Measurements from ENCODE around the gene CACNB2.

The CACNB2 gene

DNA sequence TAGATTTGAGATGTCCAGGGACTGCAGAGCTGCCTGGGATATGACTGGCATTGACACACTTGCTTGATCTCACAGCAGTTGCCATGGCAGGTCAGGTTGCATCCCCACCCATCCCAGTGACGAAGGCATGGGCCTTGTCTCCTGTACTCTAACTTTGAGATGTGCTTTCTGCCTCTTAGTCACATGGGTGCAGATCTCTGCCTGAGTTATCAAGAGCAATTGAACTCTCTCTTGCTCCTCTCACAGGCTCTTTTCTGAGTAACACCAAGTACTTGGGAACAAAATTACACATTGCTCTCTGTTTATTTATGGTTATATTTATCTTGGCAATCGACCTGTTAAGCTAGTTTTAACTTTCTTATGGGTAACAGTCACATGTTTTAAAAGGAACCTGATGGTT, 273.8 kb downstream of the CACNB2 start:
- no peaks in the 10 kb centered on the region for H3K36me3 Mint-ChIP-seq (ENCODE audit: low read depth)

GRCh38 chr10:18417950-18418527, 277.8 kb downstream of the CACNB2 start:
- H3K27ac Mint-ChIP-seq: no peak overlapping the region
- no peak for DNase-seq
- TF ChIP-seq, protein P1, sequence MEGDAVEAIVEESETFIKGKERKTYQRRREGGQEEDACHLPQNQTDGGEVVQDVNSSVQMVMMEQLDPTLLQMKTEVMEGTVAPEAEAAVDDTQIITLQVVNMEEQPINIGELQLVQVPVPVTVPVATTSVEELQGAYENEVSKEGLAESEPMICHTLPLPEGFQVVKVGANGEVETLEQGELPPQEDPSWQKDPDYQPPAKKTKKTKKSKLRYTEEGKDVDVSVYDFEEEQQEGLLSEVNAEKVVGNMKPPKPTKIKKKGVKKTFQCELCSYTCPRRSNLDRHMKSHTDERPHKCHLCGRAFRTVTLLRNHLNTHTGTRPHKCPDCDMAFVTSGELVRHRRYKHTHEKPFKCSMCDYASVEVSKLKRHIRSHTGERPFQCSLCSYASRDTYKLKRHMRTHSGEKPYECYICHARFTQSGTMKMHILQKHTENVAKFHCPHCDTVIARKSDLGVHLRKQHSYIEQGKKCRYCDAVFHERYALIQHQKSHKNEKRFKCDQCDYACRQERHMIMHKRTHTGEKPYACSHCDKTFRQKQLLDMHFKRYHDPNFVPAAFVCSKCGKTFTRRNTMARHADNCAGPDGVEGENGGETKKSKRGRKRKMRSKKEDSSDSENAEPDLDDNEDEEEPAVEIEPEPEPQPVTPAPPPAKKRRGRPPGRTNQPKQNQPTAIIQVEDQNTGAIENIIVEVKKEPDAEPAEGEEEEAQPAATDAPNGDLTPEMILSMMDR (IDR thresholded peaks at IDR 0.05): no peak
- no peaks in the 10 kb centered on the region for H3K9me3 Mint-ChIP-seq
- H3K27me3 Mint-ChIP-seq (ENCODE audit: low read depth, poor library complexity): no peaks in the 10 kb centered on the region
- no peak overlapping the region for H3K4me3 Mint-ChIP-seq
- H3K4me1 Mint-ChIP-seq: no peaks in the 10 kb centered on the region
- no peaks in the 10 kb centered on the region for H3K36me3 Mint-ChIP-seq (ENCODE audit: low read depth)

More for the DNA sequence above, 273.8 kb downstream of the CACNB2 start:
- Mint-ChIP-seq H3K27me3 (ENCODE audit: low read depth, poor library complexity) (peaks cover 4% of the 10 kb centered on the region), H3K4me1 (no peaks in the 10 kb centered on the region), H3K27ac (no peak overlapping the region), H3K4me3 (no peak overlapping the region), H3K9me3 (no peaks in the 10 kb centered on the region)
- TF ChIP-seq, protein P1 (IDR thresholded peaks at IDR 0.05): no peak
- DNase-seq: no peak

- no peak for DNase-seq
- no peaks in the 10 kb centered on the region for H3K36me3 Mint-ChIP-seq (ENCODE audit: low read depth)
- H3K27me3 Mint-ChIP-seq (ENCODE audit: low read depth, poor library complexity): no peaks in the 10 kb centered on the region
- TF ChIP-seq, protein P1 (IDR thresholded peaks at IDR 0.05): no peak
- no peaks in the 10 kb centered on the region for H3K9me3 Mint-ChIP-seq
- H3K4me1 Mint-ChIP-seq: no peaks in the 10 kb centered on the region
- H3K27ac Mint-ChIP-seq: no peak overlapping the region
- H3K4me3 Mint-ChIP-seq: no peak overlapping the region
Measured at GRCh38 chr10:18418541-18419215, 278.5 kb downstream of the CACNB2 start.

DNA sequence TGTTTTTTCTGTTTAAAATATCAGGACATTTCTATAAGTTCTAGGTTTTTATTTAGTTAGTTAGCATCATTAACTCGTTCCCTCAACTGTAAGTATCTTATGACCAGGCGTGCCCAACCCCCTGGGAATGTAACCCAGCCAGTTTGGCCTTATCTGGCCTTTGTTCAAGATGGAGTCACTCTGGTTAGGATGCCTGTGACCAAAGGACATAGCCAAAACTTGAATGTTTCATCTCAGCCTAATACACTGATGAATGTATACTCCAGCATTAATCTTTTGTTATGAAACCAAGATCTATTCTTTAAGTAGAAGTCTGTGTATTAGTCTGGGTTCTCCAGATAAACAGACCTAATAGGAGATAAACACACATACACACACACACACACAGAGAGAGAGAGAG, 279.7 kb downstream of the CACNB2 start:
- H3K27ac Mint-ChIP-seq: no peak overlapping the region
- no peak overlapping the region for H3K4me3 Mint-ChIP-seq
- DNase-seq: no peak
- no peaks in the 10 kb centered on the region for H3K4me1 Mint-ChIP-seq
- H3K36me3 Mint-ChIP-seq (ENCODE audit: low read depth): no peaks in the 10 kb centered on the region
- H3K27me3 Mint-ChIP-seq (ENCODE audit: low read depth, poor library complexity): no peaks in the 10 kb centered on the region
- no peaks in the 10 kb centered on the region for H3K9me3 Mint-ChIP-seq
- TF ChIP-seq, protein P1 (IDR thresholded peaks at IDR 0.05): no peak

GRCh38 chr10:18421726-18422293, 281.6 kb downstream of the CACNB2 start:
- no peaks in the 10 kb centered on the region for H3K27me3 Mint-ChIP-seq (ENCODE audit: low read depth, poor library complexity)
- TF ChIP-seq, protein P1 (IDR thresholded peaks at IDR 0.05): no peak

More at GRCh38 chr10:18421726-18422293, 281.6 kb downstream of the CACNB2 start:
- no peak for DNase-seq
- Mint-ChIP-seq H3K9me3 (no peaks in the 10 kb centered on the region), H3K36me3 (ENCODE audit: low read depth) (no peaks in the 10 kb centered on the region), H3K4me3 (no peak overlapping the region), H3K27ac (no peak overlapping the region), H3K4me1 (no peaks in the 10 kb centered on the region)
